ENCODE data around the gene SPINK4. TPM values are rescaled to one million over a fixed set of nuclear protein-coding genes. Genes with fewer than 3 reads are reported as not detected.

Gene SPINK4
- polyA plus RNA-seq, 1 donor (not counting 4 experiments of a cell fraction or from before 2014, with no cell fraction given) = not detected

GRCh38 chr9:33244137-33244784 is 4.3 kb downstream of the SPINK4 start:
- Histone ChIP-seq H3K4me3 (ENCODE audit: control insufficient read depth in 2 of 3, extremely low read depth in 1 of 3, insufficient read depth in 2 of 3, low read depth in 1 of 3, low read length in 3 of 3) (no peak overlapping the region), H3K27me3 (ENCODE audit: control insufficient read depth, extremely low read depth, insufficient read depth, low read length) (no peaks in the 10 kb centered on the region), H3K4me2 (ENCODE audit: control insufficient read depth, extremely low read depth, insufficient read depth, low read depth, low read length) (no peak overlapping the region), H3K9ac (ENCODE audit: control insufficient read depth, extremely low read depth, insufficient read depth, low read length) (no peak overlapping the region), H2AFZ (ENCODE audit: control insufficient read depth, low read length) (no peak overlapping the region), H3K27ac (ENCODE audit: control insufficient read depth, insufficient read depth, low read length) (no peak overlapping the region), H3K79me2 (ENCODE audit: control insufficient read depth, insufficient read depth, low read length) (no peaks in the 10 kb centered on the region), H3K9me1 (ENCODE audit: control insufficient read depth, extremely low read depth, insufficient read depth, low read length) (no peaks in the 10 kb centered on the region), H3K36me3 (ENCODE audit: control insufficient read depth in 2 of 2, extremely low read depth in 1 of 2, insufficient read depth in 2 of 2, low read length in 2 of 2) (peaks cover under 1 to 2% of the 10 kb centered on the region in 2 experiments), H3K9me3 (ENCODE audit: control insufficient read depth, low read depth, low read length) (no peaks in the 10 kb centered on the region), H3K4me1 (ENCODE audit: control insufficient read depth, extremely low read depth, insufficient read depth, low read length) (no peaks in the 10 kb centered on the region), H4K20me1 (ENCODE audit: control insufficient read depth, extremely low read depth, insufficient read depth, low read length) (no peaks in the 10 kb centered on the region)
- dilution Hi-C loops (cut with MboI; ENCODE audit: extremely low pct_ligation_motif_present, low sequenced_read_pairs) = no loop called here
- FAIRE-seq = no peak
- no peak for DNase-seq (ENCODE audit: low read depth, low spot score)
- TF ChIP-seq EZH2 (IDR thresholded peaks at IDR 0.05; ENCODE audit: low read length) = no peak
- no peak for TF ChIP-seq CTCF (optimal IDR thresholded peaks at IDR 0.05 in 1 of 3, IDR thresholded peaks at IDR 0.05 in 1 of 3, conservative IDR thresholded peaks at IDR 0.05 in 1 of 3; ENCODE audit: extremely low read depth in 1 of 3, insufficient read depth in 2 of 3, low read length in 3 of 3)

- Histone ChIP-seq H3K79me2 (ENCODE audit: control insufficient read depth, insufficient read depth, low read length) (no peaks in the 10 kb centered on the region), H4K20me1 (ENCODE audit: control insufficient read depth, extremely low read depth, insufficient read depth, low read length) (no peaks in the 10 kb centered on the region), H2AFZ (ENCODE audit: control insufficient read depth, low read length) (no peak overlapping the region), H3K4me3 (ENCODE audit: control insufficient read depth in 2 of 3, extremely low read depth in 1 of 3, insufficient read depth in 2 of 3, low read depth in 1 of 3, low read length in 3 of 3) (no peak overlapping the region), H3K9me3 (ENCODE audit: control insufficient read depth, low read depth, low read length) (no peaks in the 10 kb centered on the region), H3K4me1 (ENCODE audit: control insufficient read depth, extremely low read depth, insufficient read depth, low read length) (peaks cover 4% of the 10 kb centered on the region), H3K36me3 (ENCODE audit: control insufficient read depth in 2 of 2, extremely low read depth in 1 of 2, insufficient read depth in 2 of 2, low read length in 2 of 2) (peaks cover 2 to 6% of the 10 kb centered on the region in 2 experiments), H3K27me3 (ENCODE audit: control insufficient read depth, extremely low read depth, insufficient read depth, low read length) (no peaks in the 10 kb centered on the region), H3K27ac (ENCODE audit: control insufficient read depth, insufficient read depth, low read length) (no peak overlapping the region), H3K9me1 (ENCODE audit: control insufficient read depth, extremely low read depth, insufficient read depth, low read length) (no peaks in the 10 kb centered on the region), H3K9ac (ENCODE audit: control insufficient read depth, extremely low read depth, insufficient read depth, low read length) (no peak overlapping the region), H3K4me2 (ENCODE audit: control insufficient read depth, extremely low read depth, insufficient read depth, low read depth, low read length) (no peak overlapping the region)
- DNase-seq (ENCODE audit: low read depth, low spot score) = no peak
- TF ChIP-seq CTCF (optimal IDR thresholded peaks at IDR 0.05 in 1 of 3, IDR thresholded peaks at IDR 0.05 in 1 of 3, conservative IDR thresholded peaks at IDR 0.05 in 1 of 3; ENCODE audit: extremely low read depth in 1 of 3, insufficient read depth in 2 of 3, low read length in 3 of 3) (no peak), EZH2 (IDR thresholded peaks at IDR 0.05; ENCODE audit: low read length) (no peak)
- no peak for FAIRE-seq
- dilution Hi-C loops (cut with MboI; ENCODE audit: extremely low pct_ligation_motif_present, low sequenced_read_pairs) = no loop called here
Measured at GRCh38 chr9:33245341-33245740, 5.4 kb downstream of the SPINK4 start.
